GM21526 (cell line): ENCODE results near the gene RAPGEF6.

Experiments
- ATAC-seq: cut with Tn5 transposase; IDR thresholded peaks from one replicate; pipeline ENCODE4 v1.9.1; 2021; ENCODE audit warnings: moderate library complexity; ENCODE audit not compliant: unreplicated experiment, low FRiP score

RAPGEF6 gene

GRCh38 chr5:131377346-131377745 lies 257.7 kb downstream of the RAPGEF6 start:
- no peak for ATAC-seq

GRCh38 chr5:131375351-131375750 lies 259.7 kb downstream of the RAPGEF6 start:
- ATAC-seq, result no peak
